IPS-18c (cell line): Measurements from ENCODE around the gene IPP.
A peak's percentile ranks its signal among the peaks of the same experiment; 100 is the strongest.
"Not testable (repeated sequence)": the region's sequence is repeated elsewhere in the genome, so short reads cannot be mapped to it uniquely, and the experiment has no call there.

Experiments used
- H3K4me3 ChIP-seq: 2 replicates; pipeline ENCODE4 v1.7.0; 2013; ENCODE audit warnings: low read depth, mild to moderate bottlenecking, low read length, moderate library complexity; ENCODE audit not compliant: insufficient read depth
- H3K9me3 ChIP-seq: one replicate; pipeline ENCODE4 v1.6.1; 2013; ENCODE audit warnings: mild to moderate bottlenecking, low read length, moderate library complexity; ENCODE audit not compliant: control insufficient read depth, insufficient read depth

IPP gene

GRCh38 chr1:45752441-45753052, 2.1 kb upstream of the IPP start:
- Histone ChIP-seq H3K4me3 (no peak overlapping the region), H3K9me3 (peaks cover 8% of the 10 kb centered on the region)

- Histone ChIP-seq H3K4me3 (no peak overlapping the region), H3K9me3 (peaks cover 8% of the 10 kb centered on the region)
These were observed 1.6 kb upstream of the IPP start for GRCh38 chr1:45752014-45752413.

GRCh38 chr1:45751039-45751838, 786 bp upstream of the IPP start:
- peak overlapping the region; percentile 74; the same call in 1 of the 2 replicates for H3K4me3 ChIP-seq
- H3K9me3 ChIP-seq = not testable (repeated sequence)

GRCh38 chr1:45746922-45747321, 3.5 kb downstream of the IPP start:
- Histone ChIP-seq H3K4me3 (no peak overlapping the region), H3K9me3 (peaks cover 2% of the 10 kb centered on the region)

- not testable (repeated sequence) for H3K9me3 ChIP-seq, H3K4me3 ChIP-seq
These were observed 10.8 kb downstream of the IPP start for GRCh38 chr1:45739641-45740156.

- peaks cover 2% of the 10 kb centered on the region for H3K9me3 ChIP-seq
- H3K4me3 ChIP-seq = no peak overlapping the region
These were observed 11.3 kb downstream of the IPP start for GRCh38 chr1:45739137-45739536.

- Histone ChIP-seq H3K9me3 (no peaks in the 10 kb centered on the region), H3K4me3 (no peak overlapping the region)
These were observed 19.6 kb downstream of the IPP start for GRCh38 chr1:45730780-45731319.

- Histone ChIP-seq H3K4me3 (no peak overlapping the region), H3K9me3 (no peaks in the 10 kb centered on the region)
These were observed 20.2 kb downstream of the IPP start for GRCh38 chr1:45730075-45730779.

GRCh38 chr1:45726007-45726406, 24.4 kb downstream of the IPP start:
- H3K9me3 ChIP-seq, H3K4me3 ChIP-seq: not testable (repeated sequence)

- Histone ChIP-seq H3K9me3 (no peaks in the 10 kb centered on the region), H3K4me3 (no peak overlapping the region)
These were observed 27.1 kb downstream of the IPP start for GRCh38 chr1:45723248-45723930.

GRCh38 chr1:45722809-45723208, 27.6 kb downstream of the IPP start:
- Histone ChIP-seq H3K9me3 (no peaks in the 10 kb centered on the region), H3K4me3 (no peak overlapping the region)

GRCh38 chr1:45721207-45721606, 29.2 kb downstream of the IPP start:
- H3K9me3 ChIP-seq = no peaks in the 10 kb centered on the region
- H3K4me3 ChIP-seq = no peak overlapping the region

- H3K4me3 ChIP-seq = no peak overlapping the region
- H3K9me3 ChIP-seq = no peaks in the 10 kb centered on the region
These were observed 32.2 kb downstream of the IPP start for GRCh38 chr1:45718289-45718688.

- not testable (repeated sequence) for H3K4me3 ChIP-seq, H3K9me3 ChIP-seq
These were observed 33.1 kb downstream of the IPP start for GRCh38 chr1:45717386-45717785.

GRCh38 chr1:45716700-45717099, 33.8 kb downstream of the IPP start:
- no peak overlapping the region for H3K4me3 ChIP-seq
- H3K9me3 ChIP-seq = no peaks in the 10 kb centered on the region

- no peaks in the 10 kb centered on the region for H3K9me3 ChIP-seq
- no peak overlapping the region for H3K4me3 ChIP-seq
These were observed 36.7 kb downstream of the IPP start for GRCh38 chr1:45713711-45714110.

- H3K4me3 ChIP-seq = no peak overlapping the region
These were observed 45.8 kb downstream of the IPP start for GRCh38 chr1:45704637-45705036.

More at GRCh38 chr1:45704637-45705036, 45.8 kb downstream of the IPP start:
- H3K9me3 ChIP-seq = no peaks in the 10 kb centered on the region
